Measurements from ENCODE around the gene TBL1X. TPM values are rescaled to one million over a fixed set of nuclear protein-coding genes. Genes with fewer than 3 reads are reported as not detected.

The TBL1X gene
- total RNA-seq, 1 experiment from 2014 or later: 14.6 TPM

DNA sequence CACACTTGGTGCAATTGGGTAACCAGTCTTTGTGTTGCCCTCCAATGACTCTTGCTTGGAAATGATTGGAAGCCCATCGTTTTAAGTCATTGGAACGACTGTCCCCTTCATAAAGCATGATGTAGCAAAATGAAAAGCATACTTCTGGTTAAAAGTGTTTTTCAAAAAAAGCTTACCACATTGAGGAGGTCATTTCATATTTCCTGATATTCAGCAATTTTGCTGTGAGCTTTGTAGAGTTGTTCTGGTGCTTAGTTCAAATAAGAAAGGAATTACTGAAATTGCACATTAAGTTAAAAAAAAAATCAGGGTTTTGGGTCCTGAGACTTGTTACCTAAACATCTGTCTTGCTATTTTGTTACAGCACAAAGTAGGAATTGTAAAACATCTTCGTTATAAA lies 51.8 kb downstream of the TBL1X start:
- no peaks in the 10 kb centered on the region for H3K9me3 ChIP-seq (ENCODE audit: control insufficient read depth, insufficient read depth, low read depth, low read length)
- in situ Hi-C loops (cut with HindIII; ENCODE audit: low pct_unique_long_range_greater_than_20kb, low sequenced_read_pairs) (no loop called here), intact Hi-C loops (cut with micrococcal nuclease; ENCODE audit: unreplicated experiment) (no loop called here)
- no peak overlapping the region for H3K4me3 ChIP-seq (ENCODE audit: low read depth in 2 of 2, low read length in 2 of 2)
- no peaks in the 10 kb centered on the region for H3K27me3 ChIP-seq (ENCODE audit: control insufficient read depth, insufficient read depth, low read length)
- no peak for TF ChIP-seq POLR2AphosphoS5 (IDR thresholded peaks at IDR 0.05; ENCODE audit: low read depth, low read length)
- TF ChIP-seq, protein P1, sequence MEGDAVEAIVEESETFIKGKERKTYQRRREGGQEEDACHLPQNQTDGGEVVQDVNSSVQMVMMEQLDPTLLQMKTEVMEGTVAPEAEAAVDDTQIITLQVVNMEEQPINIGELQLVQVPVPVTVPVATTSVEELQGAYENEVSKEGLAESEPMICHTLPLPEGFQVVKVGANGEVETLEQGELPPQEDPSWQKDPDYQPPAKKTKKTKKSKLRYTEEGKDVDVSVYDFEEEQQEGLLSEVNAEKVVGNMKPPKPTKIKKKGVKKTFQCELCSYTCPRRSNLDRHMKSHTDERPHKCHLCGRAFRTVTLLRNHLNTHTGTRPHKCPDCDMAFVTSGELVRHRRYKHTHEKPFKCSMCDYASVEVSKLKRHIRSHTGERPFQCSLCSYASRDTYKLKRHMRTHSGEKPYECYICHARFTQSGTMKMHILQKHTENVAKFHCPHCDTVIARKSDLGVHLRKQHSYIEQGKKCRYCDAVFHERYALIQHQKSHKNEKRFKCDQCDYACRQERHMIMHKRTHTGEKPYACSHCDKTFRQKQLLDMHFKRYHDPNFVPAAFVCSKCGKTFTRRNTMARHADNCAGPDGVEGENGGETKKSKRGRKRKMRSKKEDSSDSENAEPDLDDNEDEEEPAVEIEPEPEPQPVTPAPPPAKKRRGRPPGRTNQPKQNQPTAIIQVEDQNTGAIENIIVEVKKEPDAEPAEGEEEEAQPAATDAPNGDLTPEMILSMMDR (IDR thresholded peaks at IDR 0.05): no peak
- TF ChIP-seq, protein P2, sequence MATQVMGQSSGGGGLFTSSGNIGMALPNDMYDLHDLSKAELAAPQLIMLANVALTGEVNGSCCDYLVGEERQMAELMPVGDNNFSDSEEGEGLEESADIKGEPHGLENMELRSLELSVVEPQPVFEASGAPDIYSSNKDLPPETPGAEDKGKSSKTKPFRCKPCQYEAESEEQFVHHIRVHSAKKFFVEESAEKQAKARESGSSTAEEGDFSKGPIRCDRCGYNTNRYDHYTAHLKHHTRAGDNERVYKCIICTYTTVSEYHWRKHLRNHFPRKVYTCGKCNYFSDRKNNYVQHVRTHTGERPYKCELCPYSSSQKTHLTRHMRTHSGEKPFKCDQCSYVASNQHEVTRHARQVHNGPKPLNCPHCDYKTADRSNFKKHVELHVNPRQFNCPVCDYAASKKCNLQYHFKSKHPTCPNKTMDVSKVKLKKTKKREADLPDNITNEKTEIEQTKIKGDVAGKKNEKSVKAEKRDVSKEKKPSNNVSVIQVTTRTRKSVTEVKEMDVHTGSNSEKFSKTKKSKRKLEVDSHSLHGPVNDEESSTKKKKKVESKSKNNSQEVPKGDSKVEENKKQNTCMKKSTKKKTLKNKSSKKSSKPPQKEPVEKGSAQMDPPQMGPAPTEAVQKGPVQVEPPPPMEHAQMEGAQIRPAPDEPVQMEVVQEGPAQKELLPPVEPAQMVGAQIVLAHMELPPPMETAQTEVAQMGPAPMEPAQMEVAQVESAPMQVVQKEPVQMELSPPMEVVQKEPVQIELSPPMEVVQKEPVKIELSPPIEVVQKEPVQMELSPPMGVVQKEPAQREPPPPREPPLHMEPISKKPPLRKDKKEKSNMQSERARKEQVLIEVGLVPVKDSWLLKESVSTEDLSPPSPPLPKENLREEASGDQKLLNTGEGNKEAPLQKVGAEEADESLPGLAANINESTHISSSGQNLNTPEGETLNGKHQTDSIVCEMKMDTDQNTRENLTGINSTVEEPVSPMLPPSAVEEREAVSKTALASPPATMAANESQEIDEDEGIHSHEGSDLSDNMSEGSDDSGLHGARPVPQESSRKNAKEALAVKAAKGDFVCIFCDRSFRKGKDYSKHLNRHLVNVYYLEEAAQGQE (IDR thresholded peaks at IDR 0.05; ENCODE audit: insufficient read depth in 1 of 2, low read depth in 2 of 2, low read length in 1 of 2): no peak
- no peak for TF ChIP-seq TCF7L2 (IDR thresholded peaks at IDR 0.05; ENCODE audit: low read depth, low read length)
- no peak for TF ChIP-seq SIN3A (IDR thresholded peaks at IDR 0.05; ENCODE audit: borderline replicate concordance, insufficient read depth, low read depth, low read length)
- BruUV-seq (replicated peaks): no TSS peak
- ChIA-PET CTCF (no interaction called here), POLR2A (no interaction called here)
- ATAC-seq: no peak
- no peaks in the 10 kb centered on the region for H3K4me1 ChIP-seq (ENCODE audit: control insufficient read depth, insufficient read depth, low read length)
- DNase-seq (ENCODE audit: low read depth, low spot score): no peak
- no peak overlapping the region for H3K27ac ChIP-seq (ENCODE audit: low read length)
- H3K36me3 ChIP-seq (ENCODE audit: control insufficient read depth, insufficient read depth, low read length): no peaks in the 10 kb centered on the region

DNA sequence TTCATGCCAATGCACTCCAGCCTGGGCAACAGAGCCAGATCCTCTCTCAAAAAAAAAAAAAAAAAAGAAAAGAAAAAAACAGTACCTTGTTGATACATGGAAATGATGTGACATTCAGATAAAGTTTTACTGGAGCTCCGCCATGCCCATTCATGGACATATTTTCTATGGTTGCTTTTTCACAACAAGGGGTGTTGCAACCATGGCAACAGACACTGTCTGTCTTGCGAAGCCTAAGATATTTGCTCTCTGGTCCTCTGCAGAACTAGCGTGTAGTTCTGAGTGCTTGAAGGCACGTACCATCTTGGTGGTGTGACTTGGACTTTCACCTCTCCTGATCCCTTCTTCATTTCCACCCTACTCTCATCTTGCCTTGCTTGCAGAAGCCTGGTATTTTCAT lies 53.2 kb downstream of the TBL1X start:
- ChIA-PET POLR2A (no interaction called here), CTCF (no interaction called here)
- Histone ChIP-seq H3K27me3 (ENCODE audit: control insufficient read depth, insufficient read depth, low read length) (no peaks in the 10 kb centered on the region), H3K36me3 (ENCODE audit: control insufficient read depth, insufficient read depth, low read length) (no peaks in the 10 kb centered on the region), H3K4me1 (ENCODE audit: control insufficient read depth, insufficient read depth, low read length) (no peaks in the 10 kb centered on the region), H3K27ac (ENCODE audit: low read length) (no peak overlapping the region), H3K9me3 (ENCODE audit: control insufficient read depth, insufficient read depth, low read depth, low read length) (no peaks in the 10 kb centered on the region), H3K4me3 (ENCODE audit: low read depth in 2 of 2, low read length in 2 of 2) (no peak overlapping the region)
- DNase-seq (ENCODE audit: low read depth, low spot score) (no peak), ATAC-seq (no peak)
- in situ Hi-C loops (cut with HindIII; ENCODE audit: low pct_unique_long_range_greater_than_20kb, low sequenced_read_pairs): no loop called here
- no peak for TF ChIP-seq TCF7L2 (IDR thresholded peaks at IDR 0.05; ENCODE audit: low read depth, low read length)
- TF ChIP-seq, protein P1 (IDR thresholded peaks at IDR 0.05): no peak
- no peak for TF ChIP-seq POLR2AphosphoS5 (IDR thresholded peaks at IDR 0.05; ENCODE audit: low read depth, low read length)
- TF ChIP-seq SIN3A (IDR thresholded peaks at IDR 0.05; ENCODE audit: borderline replicate concordance, insufficient read depth, low read depth, low read length): no peak
- TF ChIP-seq, protein P2 (IDR thresholded peaks at IDR 0.05; ENCODE audit: insufficient read depth in 1 of 2, low read depth in 2 of 2, low read length in 1 of 2): no peak
- no TSS peak for BruUV-seq (replicated peaks)
- intact Hi-C loops (cut with micrococcal nuclease; ENCODE audit: unreplicated experiment): no loop called here
